Measurements from ENCODE around the gene GNAZ.

- no peak for TF ChIP-seq CTCF (IDR thresholded peaks at IDR 0.05)
- TF ChIP-seq POLR2AphosphoS5 (IDR thresholded peaks at IDR 0.05), result no peak
These were observed 48.6 kb downstream of the GNAZ start for GRCh38 chr22:23118647-23119493.

Data from stomach (tissue), 4 donors.